ENCODE data around the gene ANXA10. TPM values are rescaled to one million over a fixed set of nuclear protein-coding genes. Genes with fewer than 3 reads are reported as not detected.

ANXA10 gene
- total and polyA plus RNA-seq, 2 experiments from 2014 or later = 0.22 to 0.44 TPM

DNA sequence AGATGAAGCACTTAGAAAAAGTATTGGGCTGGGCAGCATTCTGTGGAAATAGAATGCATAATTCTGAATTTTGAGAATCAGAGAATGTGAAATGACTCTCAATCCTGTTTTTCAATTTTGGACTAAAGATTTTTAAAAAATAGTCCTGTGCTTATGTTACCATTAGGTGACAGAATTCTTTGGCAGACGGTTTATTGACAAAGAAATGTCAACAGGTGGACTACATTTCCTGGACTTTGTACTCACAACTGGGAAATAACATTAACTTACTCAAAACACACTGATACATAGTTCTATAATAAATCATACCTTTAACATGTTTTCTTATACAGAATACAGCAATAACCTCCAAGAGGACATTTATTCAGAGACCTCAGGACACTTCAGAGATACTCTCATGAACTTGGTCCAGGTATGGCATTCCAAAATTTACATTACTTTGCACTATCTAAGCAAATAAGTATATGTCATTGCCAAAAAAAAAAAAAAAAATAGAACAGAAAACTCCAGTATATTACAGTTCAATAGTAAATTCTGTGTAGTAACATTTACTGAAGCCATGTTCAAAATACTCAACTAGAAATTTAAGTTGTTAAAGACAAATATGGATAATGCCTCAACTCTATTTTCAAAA is 72.7 kb downstream of the ANXA10 start:
- in situ Hi-C loops (cut with MboI) = no loop called here
- H3K4me2 ChIP-seq (ENCODE audit: unreplicated experiment) = no peak overlapping the region
- no peaks in the 10 kb centered on the region for H3F3A ChIP-seq (ENCODE audit: insufficient read depth)
- no peaks in the 10 kb centered on the region for H3K4me1 ChIP-seq (ENCODE audit: insufficient read depth)
- no peak overlapping the region for H3K4me3 ChIP-seq
- no peaks in the 10 kb centered on the region for H3K27me3 ChIP-seq (replicated peaks; ENCODE audit: insufficient read depth)
- no peaks in the 10 kb centered on the region for H3K36me3 ChIP-seq (ENCODE audit: low read depth)
- H2AFZ ChIP-seq = no peak overlapping the region
- H3K9me3 ChIP-seq (ENCODE audit: low read depth) = no peaks in the 10 kb centered on the region
- no peaks in the 10 kb centered on the region for H3K9me2 ChIP-seq (ENCODE audit: insufficient read depth)
- TF ChIP-seq EZH2phosphoT487 (IDR thresholded peaks at IDR 0.05; ENCODE audit: insufficient read depth, low read depth) (no peak), EZH2 (IDR thresholded peaks at IDR 0.05; ENCODE audit: insufficient read depth, poor library complexity, severe bottlenecking) (no peak)
- H3K9ac ChIP-seq = no peak overlapping the region
- 34 to 35% methylated on average over 1 of the region's 1 CpG for whole genome bisulfite sequencing, 2 experiments (ENCODE audit: low coverage in 1 of 2, low lambda C conversion rate in 2 of 2, missing lambda C conversion rate in 2 of 2)
- H4K20me1 ChIP-seq (ENCODE audit: insufficient read depth) = no peaks in the 10 kb centered on the region
- H3K27ac ChIP-seq = no peak overlapping the region
- no peaks in the 10 kb centered on the region for H3K79me2 ChIP-seq (ENCODE audit: insufficient read depth)
- DNase-seq = no peak

DNA sequence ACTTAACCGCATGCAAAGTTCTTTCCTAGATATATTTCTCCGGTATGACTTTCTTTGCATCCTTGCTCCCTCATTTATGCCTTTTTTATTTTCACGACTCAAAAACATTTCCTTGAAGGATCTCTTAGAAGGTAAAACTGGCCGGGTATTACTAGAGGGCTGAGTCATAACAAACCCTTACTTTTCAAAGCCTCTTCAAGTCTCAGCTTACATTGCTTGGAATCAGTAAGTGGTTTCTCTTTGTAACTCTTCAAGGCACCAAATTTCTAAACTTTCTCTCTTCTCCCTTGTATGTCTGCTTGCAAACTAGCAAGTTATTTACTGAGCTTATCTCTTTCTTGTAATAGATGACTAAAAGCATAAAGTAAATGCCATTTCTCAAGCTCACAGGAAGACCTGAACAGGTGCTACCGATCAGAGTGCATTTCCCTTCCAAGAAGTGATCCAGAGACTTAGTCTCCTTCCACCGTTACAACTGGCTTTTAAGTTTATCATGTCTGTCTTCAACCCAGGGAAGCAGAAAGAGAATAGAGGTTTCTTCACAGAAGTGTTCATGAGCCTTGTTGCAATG is 75.5 kb downstream of the ANXA10 start:
- Histone ChIP-seq H3K36me3 (ENCODE audit: low read depth) (no peaks in the 10 kb centered on the region), H3K79me2 (ENCODE audit: insufficient read depth) (no peaks in the 10 kb centered on the region), H2AFZ (no peak overlapping the region), H3F3A (ENCODE audit: insufficient read depth) (no peaks in the 10 kb centered on the region), H3K4me2 (ENCODE audit: unreplicated experiment) (no peak overlapping the region), H3K9ac (no peak overlapping the region), H3K9me2 (ENCODE audit: insufficient read depth) (no peaks in the 10 kb centered on the region), H4K20me1 (ENCODE audit: insufficient read depth) (no peaks in the 10 kb centered on the region), H3K9me3 (ENCODE audit: low read depth) (no peaks in the 10 kb centered on the region), H3K4me1 (ENCODE audit: insufficient read depth) (no peaks in the 10 kb centered on the region), H3K4me3 (no peak overlapping the region), H3K27ac (no peak overlapping the region), H3K27me3 (replicated peaks; ENCODE audit: insufficient read depth) (no peaks in the 10 kb centered on the region)
- WGBS, 2 experiments (ENCODE audit: low coverage in 1 of 2, low lambda C conversion rate in 2 of 2, missing lambda C conversion rate in 2 of 2) = 69 to 70% methylated on average over 6 of the region's 6 CpGs
- no peak for DNase-seq
- in situ Hi-C loops (cut with MboI) = no loop called here
- no peak for TF ChIP-seq EZH2phosphoT487 (IDR thresholded peaks at IDR 0.05; ENCODE audit: insufficient read depth, low read depth)
- no peak for TF ChIP-seq EZH2 (IDR thresholded peaks at IDR 0.05; ENCODE audit: insufficient read depth, poor library complexity, severe bottlenecking)

DNA sequence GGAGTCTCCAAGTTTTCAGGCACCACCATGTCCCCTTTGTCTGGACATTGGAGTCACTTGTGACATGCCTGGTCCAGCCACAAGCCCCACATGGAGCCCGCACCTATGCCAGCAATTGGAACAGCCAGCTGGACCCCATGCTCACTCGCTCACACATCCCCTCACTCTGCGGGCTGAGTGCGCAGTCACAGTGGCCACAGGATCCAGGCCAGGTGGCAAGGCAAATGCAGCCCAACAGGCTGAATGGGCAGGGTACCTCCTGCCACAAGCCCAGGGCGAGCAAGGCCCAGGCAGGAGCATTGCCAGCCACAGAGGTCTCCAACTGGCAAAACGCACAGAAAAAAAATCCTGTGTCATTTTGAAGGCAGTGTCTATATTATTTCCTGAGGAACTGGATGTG is 82.0 kb downstream of the ANXA10 start:
- Histone ChIP-seq H3K4me3 (no peak overlapping the region), H2AFZ (no peak overlapping the region), H3K36me3 (ENCODE audit: low read depth) (no peaks in the 10 kb centered on the region), H3K79me2 (ENCODE audit: insufficient read depth) (no peaks in the 10 kb centered on the region), H3K27me3 (replicated peaks; ENCODE audit: insufficient read depth) (no peaks in the 10 kb centered on the region), H4K20me1 (ENCODE audit: insufficient read depth) (no peaks in the 10 kb centered on the region), H3F3A (ENCODE audit: insufficient read depth) (no peaks in the 10 kb centered on the region), H3K9ac (no peak overlapping the region), H3K9me2 (ENCODE audit: insufficient read depth) (no peaks in the 10 kb centered on the region), H3K27ac (no peak overlapping the region), H3K9me3 (ENCODE audit: low read depth) (no peaks in the 10 kb centered on the region), H3K4me2 (ENCODE audit: unreplicated experiment) (no peak overlapping the region), H3K4me1 (ENCODE audit: insufficient read depth) (no peaks in the 10 kb centered on the region)
- DNase-seq = no peak
- in situ Hi-C loops (cut with MboI) = no loop called here
- WGBS, 2 experiments (ENCODE audit: low coverage in 1 of 2, low lambda C conversion rate in 2 of 2, missing lambda C conversion rate in 2 of 2) = 82 to 91% methylated on average over 6 of the region's 6 CpGs
- TF ChIP-seq EZH2phosphoT487 (IDR thresholded peaks at IDR 0.05; ENCODE audit: insufficient read depth, low read depth) (no peak), EZH2 (IDR thresholded peaks at IDR 0.05; ENCODE audit: insufficient read depth, poor library complexity, severe bottlenecking) (no peak)

DNA sequence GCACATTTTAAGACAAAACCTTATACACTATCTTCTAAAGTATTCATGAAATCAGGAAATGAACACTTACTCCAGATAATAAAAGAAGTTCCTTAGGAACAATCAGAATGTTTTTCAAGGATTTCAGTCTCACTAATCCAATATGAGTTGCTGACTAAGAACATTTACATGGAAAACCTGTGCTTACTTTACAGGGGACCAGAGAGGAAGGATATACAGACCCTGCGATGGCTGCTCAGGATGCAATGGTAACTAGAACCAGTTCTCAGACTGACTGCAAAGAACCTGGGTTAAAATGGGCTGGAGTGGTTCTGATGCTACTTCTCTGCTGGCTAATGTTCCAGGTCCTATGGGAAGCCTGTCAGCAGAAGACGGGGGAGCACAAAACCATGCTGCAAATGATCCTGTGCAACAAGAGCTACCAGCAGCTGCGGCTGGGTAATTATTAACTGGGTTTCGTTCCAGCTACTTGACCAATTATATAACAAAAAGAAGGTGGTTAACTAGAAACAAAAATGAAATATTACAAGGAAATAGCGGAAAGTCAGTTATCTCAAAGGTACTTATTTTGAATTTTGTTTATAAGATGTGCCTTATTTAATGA is 85.3 kb downstream of the ANXA10 start:
- H3F3A ChIP-seq (ENCODE audit: insufficient read depth) = no peaks in the 10 kb centered on the region
- H4K20me1 ChIP-seq (ENCODE audit: insufficient read depth) = no peaks in the 10 kb centered on the region
- no peak for DNase-seq
- TF ChIP-seq EZH2phosphoT487 (IDR thresholded peaks at IDR 0.05; ENCODE audit: insufficient read depth, low read depth) (no peak), EZH2 (IDR thresholded peaks at IDR 0.05; ENCODE audit: insufficient read depth, poor library complexity, severe bottlenecking) (no peak)
- no peaks in the 10 kb centered on the region for H3K27me3 ChIP-seq (replicated peaks; ENCODE audit: insufficient read depth)
- H3K4me1 ChIP-seq (ENCODE audit: insufficient read depth) = no peaks in the 10 kb centered on the region
- WGBS, 2 experiments (ENCODE audit: low coverage in 1 of 2, low lambda C conversion rate in 2 of 2, missing lambda C conversion rate in 2 of 2) = 72 to 82% methylated on average over 5 of the region's 5 CpGs
- no peaks in the 10 kb centered on the region for H3K9me2 ChIP-seq (ENCODE audit: insufficient read depth)
- no peak overlapping the region for H3K4me3 ChIP-seq
- H3K36me3 ChIP-seq (ENCODE audit: low read depth) = no peaks in the 10 kb centered on the region
- in situ Hi-C loops (cut with MboI) = loop anchor here (25.0 kb wide), 3 partner anchors 335 to 1310 kb away; no protein-coding TSS in a partner anchor
- H3K4me2 ChIP-seq (ENCODE audit: unreplicated experiment) = no peak overlapping the region
- H3K9ac ChIP-seq = no peak overlapping the region
- H3K27ac ChIP-seq = no peak overlapping the region
- no peaks in the 10 kb centered on the region for H3K9me3 ChIP-seq (ENCODE audit: low read depth)
- H3K79me2 ChIP-seq (ENCODE audit: insufficient read depth) = no peaks in the 10 kb centered on the region
- H2AFZ ChIP-seq = no peak overlapping the region
